Measurements from ENCODE around the gene MZB1.
A peak's percentile ranks its signal among the peaks of the same experiment; 100 is the strongest.

DNA sequence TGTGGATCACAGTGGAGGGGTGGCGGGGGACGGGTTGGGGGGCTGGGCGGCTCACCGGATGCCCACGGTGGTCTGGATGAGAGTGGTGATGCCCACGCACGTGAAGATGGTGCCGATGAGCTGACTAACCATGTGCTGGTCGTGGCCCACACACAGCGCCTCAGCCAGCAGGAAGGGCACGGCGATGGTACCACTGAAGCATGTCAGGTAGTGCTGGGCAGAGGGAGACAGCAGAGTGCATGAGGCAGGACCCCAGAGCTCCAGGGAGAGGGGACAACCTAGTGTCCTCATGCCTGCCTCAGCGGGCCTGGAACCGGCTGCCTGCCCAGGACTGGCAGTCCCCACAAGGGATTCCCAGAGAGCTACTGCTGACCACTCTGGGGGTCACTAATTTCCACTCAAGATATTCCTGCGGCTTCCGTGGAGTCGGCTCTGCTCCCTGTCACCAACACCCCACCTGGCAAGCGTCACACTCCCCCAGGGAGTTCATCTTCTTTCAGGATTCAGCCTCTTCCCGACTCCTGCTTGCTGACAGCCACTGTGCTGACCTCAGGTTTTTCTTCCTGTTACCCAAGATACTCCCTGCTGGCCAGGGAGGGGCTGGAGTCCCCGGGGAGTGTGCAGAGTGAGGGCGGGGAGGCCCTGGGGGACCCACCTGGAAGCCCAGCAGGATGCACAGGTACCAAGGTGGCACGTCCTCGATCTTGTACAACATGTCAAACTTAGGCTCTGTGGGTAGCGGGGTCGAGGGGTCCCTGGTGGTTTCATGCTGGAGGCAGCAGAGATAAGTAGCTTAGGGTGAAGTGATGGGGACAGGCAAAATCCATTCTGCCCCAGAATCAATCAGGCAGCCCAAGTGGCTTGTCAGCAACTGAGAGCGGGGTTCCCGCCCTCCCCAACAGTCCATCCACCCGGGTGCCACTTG lies 7.6 kb downstream of the MZB1 start:
- TF ChIP-seq ZNF274 (CRISPR knock-in tag; IDR thresholded peaks at IDR 0.05) (no peak), ARNT2 (CRISPR knock-in tag; IDR thresholded peaks at IDR 0.05; ENCODE audit: low read depth) (no peak), ZFP36L1 (CRISPR knock-in tag; IDR thresholded peaks at IDR 0.05) (no peak), ZNF33B (CRISPR knock-in tag; IDR thresholded peaks at IDR 0.05) (no peak), RARG (CRISPR knock-in tag; IDR thresholded peaks at IDR 0.05; ENCODE audit: low read depth) (no peak), NPAS2 (CRISPR knock-in tag; IDR thresholded peaks at IDR 0.05; ENCODE audit: borderline replicate concordance) (no peak), ZNF883 (CRISPR knock-in tag; IDR thresholded peaks at IDR 0.05; ENCODE audit: not compliant biosample characterization) (no peak), TP53 (CRISPR knock-in tag; conservative IDR thresholded peaks at IDR 0.05) (no peak)
- TF ChIP-seq, protein P1, sequence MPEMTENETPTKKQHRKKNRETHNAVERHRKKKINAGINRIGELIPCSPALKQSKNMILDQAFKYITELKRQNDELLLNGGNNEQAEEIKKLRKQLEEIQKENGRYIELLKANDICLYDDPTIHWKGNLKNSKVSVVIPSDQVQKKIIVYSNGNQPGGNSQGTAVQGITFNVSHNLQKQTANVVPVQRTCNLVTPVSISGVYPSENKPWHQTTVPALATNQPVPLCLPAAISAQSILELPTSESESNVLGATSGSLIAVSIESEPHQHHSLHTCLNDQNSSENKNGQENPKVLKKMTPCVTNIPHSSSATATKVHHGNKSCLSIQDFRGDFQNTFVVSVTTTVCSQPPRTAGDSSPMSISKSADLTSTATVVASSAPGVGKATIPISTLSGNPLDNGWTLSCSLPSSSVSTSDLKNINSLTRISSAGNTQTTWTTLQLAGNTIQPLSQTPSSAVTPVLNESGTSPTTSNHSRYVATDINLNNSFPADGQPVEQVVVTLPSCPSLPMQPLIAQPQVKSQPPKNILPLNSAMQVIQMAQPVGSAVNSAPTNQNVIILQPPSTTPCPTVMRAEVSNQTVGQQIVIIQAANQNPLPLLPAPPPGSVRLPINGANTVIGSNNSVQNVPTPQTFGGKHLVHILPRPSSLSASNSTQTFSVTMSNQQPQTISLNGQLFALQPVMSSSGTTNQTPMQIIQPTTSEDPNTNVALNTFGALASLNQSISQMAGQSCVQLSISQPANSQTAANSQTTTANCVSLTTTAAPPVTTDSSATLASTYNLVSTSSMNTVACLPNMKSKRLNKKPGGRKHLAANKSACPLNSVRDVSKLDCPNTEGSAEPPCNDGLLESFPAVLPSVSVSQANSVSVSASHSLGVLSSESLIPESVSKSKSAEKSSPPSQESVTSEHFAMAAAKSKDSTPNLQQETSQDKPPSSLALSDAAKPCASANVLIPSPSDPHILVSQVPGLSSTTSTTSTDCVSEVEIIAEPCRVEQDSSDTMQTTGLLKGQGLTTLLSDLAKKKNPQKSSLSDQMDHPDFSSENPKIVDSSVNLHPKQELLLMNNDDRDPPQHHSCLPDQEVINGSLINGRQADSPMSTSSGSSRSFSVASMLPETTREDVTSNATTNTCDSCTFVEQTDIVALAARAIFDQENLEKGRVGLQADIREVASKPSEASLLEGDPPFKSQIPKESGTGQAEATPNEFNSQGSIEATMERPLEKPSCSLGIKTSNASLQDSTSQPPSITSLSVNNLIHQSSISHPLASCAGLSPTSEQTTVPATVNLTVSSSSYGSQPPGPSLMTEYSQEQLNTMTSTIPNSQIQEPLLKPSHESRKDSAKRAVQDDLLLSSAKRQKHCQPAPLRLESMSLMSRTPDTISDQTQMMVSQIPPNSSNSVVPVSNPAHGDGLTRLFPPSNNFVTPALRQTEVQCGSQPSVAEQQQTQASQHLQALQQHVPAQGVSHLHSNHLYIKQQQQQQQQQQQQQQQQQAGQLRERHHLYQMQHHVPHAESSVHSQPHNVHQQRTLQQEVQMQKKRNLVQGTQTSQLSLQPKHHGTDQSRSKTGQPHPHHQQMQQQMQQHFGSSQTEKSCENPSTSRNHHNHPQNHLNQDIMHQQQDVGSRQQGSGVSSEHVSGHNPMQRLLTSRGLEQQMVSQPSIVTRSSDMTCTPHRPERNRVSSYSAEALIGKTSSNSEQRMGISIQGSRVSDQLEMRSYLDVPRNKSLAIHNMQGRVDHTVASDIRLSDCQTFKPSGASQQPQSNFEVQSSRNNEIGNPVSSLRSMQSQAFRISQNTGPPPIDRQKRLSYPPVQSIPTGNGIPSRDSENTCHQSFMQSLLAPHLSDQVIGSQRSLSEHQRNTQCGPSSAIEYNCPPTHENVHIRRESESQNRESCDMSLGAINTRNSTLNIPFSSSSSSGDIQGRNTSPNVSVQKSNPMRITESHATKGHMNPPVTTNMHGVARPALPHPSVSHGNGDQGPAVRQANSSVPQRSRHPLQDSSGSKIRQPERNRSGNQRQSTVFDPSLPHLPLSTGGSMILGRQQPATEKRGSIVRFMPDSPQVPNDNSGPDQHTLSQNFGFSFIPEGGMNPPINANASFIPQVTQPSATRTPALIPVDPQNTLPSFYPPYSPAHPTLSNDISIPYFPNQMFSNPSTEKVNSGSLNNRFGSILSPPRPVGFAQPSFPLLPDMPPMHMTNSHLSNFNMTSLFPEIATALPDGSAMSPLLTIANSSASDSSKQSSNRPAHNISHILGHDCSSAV (CRISPR knock-in tag; IDR thresholded peaks at IDR 0.05; ENCODE audit: borderline replicate concordance): no peak
- TF ChIP-seq, protein P2, sequence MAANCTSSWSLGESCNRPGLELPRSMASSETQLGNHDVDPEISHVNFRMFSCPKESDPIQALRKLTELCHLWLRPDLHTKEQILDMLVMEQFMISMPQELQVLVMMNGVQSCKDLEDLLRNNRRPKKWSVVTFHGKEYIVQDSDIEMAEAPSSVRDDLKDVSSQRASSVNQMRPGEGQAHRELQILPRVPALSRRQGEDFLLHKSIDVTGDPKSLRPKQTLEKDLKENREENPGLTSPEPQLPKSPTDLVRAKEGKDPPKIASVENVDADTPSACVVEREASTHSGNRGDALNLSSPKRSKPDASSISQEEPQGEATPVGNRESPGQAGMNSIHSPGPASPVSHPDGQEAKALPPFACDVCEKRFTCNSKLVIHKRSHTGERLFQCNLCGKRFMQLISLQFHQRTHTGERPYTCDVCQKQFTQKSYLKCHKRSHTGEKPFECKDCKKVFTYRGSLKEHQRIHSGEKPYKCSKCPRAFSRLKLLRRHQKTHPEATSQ (CRISPR knock-in tag; IDR thresholded peaks at IDR 0.05; ENCODE audit: borderline replicate concordance): no peak
- TF ChIP-seq, protein P3, sequence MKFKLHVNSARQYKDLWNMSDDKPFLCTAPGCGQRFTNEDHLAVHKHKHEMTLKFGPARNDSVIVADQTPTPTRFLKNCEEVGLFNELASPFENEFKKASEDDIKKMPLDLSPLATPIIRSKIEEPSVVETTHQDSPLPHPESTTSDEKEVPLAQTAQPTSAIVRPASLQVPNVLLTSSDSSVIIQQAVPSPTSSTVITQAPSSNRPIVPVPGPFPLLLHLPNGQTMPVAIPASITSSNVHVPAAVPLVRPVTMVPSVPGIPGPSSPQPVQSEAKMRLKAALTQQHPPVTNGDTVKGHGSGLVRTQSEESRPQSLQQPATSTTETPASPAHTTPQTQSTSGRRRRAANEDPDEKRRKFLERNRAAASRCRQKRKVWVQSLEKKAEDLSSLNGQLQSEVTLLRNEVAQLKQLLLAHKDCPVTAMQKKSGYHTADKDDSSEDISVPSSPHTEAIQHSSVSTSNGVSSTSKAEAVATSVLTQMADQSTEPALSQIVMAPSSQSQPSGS (CRISPR knock-in tag; IDR thresholded peaks at IDR 0.05): no peak
- TF ChIP-seq, protein P4, sequence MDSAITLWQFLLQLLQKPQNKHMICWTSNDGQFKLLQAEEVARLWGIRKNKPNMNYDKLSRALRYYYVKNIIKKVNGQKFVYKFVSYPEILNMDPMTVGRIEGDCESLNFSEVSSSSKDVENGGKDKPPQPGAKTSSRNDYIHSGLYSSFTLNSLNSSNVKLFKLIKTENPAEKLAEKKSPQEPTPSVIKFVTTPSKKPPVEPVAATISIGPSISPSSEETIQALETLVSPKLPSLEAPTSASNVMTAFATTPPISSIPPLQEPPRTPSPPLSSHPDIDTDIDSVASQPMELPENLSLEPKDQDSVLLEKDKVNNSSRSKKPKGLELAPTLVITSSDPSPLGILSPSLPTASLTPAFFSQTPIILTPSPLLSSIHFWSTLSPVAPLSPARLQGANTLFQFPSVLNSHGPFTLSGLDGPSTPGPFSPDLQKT (CRISPR knock-in tag; IDR thresholded peaks at IDR 0.05; ENCODE audit: borderline replicate concordance): no peak
- TF ChIP-seq, protein P5, sequence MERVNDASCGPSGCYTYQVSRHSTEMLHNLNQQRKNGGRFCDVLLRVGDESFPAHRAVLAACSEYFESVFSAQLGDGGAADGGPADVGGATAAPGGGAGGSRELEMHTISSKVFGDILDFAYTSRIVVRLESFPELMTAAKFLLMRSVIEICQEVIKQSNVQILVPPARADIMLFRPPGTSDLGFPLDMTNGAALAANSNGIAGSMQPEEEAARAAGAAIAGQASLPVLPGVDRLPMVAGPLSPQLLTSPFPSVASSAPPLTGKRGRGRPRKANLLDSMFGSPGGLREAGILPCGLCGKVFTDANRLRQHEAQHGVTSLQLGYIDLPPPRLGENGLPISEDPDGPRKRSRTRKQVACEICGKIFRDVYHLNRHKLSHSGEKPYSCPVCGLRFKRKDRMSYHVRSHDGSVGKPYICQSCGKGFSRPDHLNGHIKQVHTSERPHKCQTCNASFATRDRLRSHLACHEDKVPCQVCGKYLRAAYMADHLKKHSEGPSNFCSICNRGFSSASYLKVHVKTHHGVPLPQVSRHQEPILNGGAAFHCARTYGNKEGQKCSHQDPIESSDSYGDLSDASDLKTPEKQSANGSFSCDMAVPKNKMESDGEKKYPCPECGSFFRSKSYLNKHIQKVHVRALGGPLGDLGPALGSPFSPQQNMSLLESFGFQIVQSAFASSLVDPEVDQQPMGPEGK (CRISPR knock-in tag; IDR thresholded peaks at IDR 0.05): peak; percentile 40; the same call in 1 of the 2 replicates
- TF ChIP-seq, protein P6, sequence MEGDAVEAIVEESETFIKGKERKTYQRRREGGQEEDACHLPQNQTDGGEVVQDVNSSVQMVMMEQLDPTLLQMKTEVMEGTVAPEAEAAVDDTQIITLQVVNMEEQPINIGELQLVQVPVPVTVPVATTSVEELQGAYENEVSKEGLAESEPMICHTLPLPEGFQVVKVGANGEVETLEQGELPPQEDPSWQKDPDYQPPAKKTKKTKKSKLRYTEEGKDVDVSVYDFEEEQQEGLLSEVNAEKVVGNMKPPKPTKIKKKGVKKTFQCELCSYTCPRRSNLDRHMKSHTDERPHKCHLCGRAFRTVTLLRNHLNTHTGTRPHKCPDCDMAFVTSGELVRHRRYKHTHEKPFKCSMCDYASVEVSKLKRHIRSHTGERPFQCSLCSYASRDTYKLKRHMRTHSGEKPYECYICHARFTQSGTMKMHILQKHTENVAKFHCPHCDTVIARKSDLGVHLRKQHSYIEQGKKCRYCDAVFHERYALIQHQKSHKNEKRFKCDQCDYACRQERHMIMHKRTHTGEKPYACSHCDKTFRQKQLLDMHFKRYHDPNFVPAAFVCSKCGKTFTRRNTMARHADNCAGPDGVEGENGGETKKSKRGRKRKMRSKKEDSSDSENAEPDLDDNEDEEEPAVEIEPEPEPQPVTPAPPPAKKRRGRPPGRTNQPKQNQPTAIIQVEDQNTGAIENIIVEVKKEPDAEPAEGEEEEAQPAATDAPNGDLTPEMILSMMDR (CRISPR knock-in tag; IDR thresholded peaks at IDR 0.05): no peak
